ENCODE data around the gene RNF144A.

The RNF144A gene

DNA sequence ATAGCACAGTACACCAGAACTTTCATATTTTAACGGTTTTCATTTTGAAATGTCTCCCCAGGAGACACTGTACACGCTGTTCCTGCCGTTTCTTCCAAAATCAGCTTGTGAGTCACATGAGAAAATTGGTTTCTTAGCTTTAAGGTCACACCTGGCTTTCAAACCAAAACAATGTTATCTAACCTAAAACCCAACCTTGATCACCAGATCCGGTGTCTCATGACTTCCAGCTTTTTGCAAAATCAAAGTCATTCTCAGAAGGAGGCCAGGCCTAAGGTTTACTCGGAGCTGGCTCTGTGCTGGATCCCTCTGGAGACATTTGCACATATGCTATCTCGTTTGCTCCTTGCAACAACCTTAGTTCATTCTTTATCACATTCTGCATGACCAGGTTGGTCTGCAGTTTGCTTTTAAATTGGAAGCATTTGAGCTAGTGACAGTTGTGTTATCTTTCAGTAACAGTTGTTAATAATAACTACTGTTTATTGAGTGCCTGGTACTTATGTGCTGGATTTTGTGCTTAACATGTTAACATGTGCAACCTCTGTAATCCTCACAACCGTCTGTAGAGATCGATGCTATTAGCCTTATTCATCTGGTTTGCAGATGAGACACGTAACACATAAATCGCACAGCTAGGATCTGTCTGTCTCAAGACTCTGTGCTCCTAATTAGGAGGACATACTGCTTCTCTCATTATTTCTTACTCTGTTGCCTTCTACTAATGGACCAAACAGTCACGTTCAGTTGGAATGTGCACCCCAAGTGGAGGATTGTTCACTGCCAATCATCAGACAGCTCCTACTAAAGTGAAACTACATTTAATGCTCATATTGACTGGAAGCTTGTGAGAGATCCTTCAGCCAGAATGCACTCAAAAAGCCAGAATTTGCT lies 105.5 kb downstream of the RNF144A start:
- DNase-seq, result peak in 1 of 14 donors; percentile 69

DNA sequence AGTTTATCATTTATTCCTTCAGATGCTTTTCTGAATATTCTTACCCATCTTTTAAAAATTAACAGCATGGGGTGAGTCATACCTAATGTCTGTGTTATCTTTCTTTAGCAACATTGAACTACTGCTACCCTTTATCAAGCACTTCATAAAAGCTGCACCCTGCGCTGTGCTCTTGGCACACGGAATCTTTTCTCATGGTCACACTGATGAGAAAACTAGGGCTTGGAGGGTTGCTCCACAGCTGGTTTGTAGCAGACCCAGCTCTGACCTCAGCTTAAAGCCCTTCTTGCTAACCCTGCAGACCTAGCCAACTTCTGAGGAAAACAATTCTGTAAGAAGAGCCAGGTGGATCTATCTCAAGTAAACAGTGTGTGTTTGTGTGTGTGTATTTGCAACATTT lies 106.3 kb downstream of the RNF144A start:
- DNase-seq, result no peak

DNA sequence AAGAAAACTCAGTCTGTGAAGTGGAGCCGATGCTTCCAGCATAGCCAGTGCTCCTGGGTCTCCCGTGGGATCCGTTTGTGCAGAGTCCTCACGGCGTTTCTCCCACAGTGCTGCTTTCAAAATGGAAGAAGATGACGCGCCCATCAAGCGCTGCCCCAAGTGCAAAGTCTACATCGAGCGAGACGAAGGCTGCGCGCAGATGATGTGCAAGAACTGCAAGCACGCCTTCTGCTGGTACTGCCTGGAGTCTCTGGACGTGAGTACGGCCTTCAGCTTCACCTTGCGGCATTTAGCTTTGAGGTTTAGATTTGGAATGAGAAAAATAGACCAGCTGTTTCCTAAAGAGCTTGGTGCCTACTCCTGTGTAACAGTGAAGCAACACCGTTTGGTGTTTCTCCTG lies 107.0 kb downstream of the RNF144A start:
- no peak for DNase-seq

DNA sequence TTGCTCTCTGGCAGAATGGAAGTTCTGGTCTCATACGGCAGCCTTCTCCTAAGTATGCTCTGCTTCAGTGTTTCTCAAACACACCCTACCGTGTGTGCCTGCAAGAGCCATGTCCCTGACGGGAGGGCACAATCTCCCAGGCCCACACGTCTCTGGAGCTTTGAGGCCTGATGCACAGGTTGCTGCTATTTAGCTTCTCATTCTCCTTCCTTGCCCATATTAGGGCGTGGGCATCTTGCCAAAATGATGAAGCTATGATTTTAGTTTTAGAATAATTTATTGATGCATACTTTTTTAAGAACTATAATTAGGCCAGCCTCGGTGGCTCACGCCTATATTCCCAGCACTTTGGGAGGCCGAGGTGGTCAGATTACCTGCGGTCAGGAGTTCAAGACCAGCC lies 107.9 kb downstream of the RNF144A start:
- no peak for DNase-seq

DNA sequence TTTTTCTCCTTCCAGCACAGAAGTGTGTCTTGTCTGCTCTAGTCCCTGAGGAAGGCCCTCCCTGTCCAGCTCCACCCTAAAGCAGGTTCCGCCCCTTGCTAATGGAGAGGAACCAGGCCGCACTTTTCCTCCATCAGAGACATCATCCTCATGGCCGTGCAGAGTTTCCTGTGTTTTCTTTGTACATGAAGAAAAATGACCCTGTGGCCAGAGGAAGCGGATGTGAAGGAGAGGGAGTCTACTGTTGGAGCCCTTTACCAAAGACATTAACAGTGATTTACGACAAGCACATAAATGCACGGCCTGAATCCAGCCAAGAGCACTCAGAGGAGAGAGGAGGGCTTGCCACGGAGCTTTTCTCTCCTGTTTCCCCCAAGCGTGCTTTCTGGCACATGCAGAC lies 109.5 kb downstream of the RNF144A start:
- DNase-seq, result no peak

DNA sequence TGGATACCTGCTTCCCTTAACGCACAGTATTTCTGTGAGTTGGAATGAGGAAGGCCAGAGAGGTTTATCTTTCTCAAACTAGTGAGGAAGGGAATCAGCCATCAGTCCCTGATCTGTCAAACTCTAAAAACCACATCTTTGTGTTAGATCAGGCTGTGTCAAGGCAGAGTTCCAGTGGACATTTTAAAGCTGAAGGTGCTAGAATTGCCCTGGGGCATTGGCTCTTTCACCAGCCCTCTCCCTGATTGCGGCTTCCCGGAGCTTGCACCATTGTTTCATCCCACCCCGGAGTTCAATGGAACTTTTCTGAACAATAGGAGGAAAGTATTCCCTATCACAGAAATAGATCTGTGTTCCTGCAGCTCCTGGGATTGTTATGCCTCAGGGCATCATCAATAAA lies 110.2 kb downstream of the RNF144A start:
- no peak for DNase-seq

DNA sequence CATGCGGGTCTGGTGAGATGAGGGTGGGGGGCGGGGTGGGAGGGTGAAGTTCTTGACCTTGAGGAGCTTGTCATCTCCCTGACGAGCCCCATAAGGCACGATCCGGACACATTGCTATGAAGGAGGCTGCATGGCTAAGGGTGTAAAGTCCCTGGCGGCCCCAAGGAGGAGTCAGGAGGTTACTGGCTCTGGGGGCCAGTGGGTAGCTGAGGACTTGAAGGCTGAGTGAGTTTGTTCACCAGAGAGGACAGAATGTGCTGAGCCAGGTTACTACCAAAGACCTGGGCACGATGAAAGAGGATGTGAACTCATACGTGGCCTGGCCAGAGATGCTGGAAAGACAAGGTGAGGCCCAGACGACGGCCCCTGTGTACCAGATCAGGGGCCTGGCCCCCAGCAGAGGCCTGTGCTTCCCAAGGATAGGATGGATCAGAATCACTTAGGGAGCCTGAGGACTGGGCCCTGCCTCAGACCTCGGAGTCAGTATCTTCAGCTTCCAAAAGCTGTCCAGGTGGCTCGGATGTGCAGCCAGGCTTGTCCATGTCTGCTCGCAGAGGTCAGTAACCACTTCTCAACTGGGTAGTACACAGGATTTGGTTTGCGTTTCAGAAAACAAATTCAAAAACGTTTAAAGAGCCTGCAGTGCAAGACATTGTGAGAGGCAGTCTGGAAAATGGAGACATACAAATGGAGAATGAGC lies 110.9 kb downstream of the RNF144A start:
- DNase-seq, result peak in 1 of 14 donors; percentile 58

DNA sequence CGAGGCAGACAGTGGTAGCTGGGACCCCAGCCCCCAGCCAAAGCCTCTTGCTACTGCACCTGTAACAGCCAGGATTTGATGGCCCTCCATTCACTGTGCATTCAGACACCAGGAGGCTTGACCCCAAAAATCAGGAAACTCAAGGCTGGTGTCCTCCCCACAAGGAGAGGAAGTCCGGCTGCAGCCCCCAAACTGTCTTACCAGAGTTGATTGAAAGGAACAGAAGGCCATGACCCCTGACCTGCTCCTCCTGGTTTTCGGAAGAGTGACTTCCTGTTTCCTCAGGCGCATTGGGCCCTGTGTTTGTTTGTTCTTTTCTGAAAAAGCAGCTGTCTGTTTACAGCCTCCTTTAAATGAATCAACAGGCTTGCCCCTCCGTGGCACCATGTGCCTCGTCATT lies 111.6 kb downstream of the RNF144A start:
- DNase-seq, result no peak

DNA sequence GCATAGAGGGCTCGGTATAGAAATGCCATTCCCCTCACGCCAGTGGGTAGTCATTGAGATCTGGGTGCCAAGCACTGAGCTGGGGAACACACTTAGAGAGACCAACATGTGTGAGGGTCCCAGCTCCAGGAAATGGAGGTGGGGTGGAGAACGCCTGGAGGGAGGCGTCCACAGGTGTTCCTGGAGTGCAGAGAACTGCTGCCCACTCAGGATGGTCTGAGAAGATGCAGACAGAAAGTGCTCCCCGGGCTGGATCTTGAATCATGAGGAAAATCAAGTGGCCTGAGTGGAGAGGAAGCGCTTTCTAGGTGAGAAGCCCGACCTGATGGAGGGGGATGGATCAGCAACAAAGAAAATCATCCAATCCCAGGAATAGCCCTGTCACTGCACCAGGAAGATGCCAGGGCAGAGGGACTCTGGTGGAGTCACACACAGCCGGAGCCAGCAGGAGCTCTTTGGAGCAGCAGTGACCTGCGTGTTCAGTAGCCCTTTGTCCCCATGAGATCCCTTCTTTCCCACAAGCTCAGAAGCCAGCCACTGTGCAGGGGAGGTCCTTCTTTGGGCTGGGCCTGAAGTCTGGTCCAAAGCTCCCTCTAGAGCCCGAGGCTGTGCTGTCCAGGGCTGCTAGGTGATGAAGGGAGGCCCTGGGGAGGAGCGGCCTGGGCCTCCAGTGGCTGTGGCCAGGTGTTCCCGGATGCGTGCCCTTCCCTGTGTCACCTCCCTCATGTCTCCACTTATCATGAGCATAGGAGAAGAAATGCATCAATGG lies 112.3 kb downstream of the RNF144A start:
- peak in 2 of 14 donors; percentile 18 to 61 for DNase-seq

DNA sequence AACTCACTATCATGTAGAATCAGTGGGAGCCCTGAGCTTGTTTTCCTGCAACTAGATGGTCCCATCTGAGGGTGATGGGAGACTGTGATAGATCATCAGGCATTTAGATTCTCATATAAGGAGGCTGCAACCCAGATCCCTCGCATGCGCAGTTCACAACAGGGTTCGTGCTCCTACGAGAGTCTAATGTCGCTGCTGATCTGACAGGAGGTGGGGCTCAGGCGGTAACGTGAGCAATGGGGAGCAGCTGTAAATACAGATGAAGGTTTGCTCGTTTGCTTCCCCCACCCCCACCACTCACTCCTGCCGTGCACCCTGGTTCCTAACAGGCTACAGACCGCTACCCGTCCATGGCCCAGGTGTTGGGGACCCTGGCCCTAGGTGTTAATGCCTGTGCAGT lies 113.6 kb downstream of the RNF144A start:
- no peak for DNase-seq

DNA sequence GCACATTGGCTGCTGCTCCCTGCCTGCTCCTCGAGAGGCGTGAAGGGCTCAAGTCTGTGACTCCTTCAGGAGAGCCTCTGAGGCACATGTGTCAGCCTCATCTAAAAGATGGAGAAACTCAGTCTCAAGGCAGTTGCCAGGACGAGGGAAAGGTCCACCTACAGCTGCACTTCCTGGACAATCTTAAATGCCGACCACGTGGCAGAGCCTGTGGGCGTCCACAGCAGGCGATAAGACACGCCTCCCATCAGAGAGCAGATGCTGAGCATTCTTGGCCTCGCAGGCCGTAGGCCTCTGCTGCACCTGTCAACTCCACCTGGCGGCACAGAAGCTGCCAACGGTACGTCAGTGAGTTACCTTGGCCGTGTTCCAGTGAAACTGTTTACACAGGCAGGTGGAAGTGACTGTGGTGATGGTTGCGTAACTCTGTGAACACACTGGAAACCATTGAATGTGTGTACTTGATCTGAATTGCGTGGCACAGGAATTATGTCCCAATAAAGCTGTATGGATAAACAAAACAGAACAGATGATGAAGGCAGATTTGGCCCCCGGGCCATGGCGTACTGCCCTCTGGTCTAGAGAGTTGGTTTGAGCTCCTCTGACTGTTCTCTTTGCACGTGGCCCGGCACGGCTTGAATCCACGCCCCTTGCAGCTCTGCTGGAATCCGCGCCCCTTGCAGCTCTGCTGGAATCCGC lies 114.5 kb downstream of the RNF144A start:
- peak in 4 of 14 donors; percentile 8 to 97 (median 42) for DNase-seq

DNA sequence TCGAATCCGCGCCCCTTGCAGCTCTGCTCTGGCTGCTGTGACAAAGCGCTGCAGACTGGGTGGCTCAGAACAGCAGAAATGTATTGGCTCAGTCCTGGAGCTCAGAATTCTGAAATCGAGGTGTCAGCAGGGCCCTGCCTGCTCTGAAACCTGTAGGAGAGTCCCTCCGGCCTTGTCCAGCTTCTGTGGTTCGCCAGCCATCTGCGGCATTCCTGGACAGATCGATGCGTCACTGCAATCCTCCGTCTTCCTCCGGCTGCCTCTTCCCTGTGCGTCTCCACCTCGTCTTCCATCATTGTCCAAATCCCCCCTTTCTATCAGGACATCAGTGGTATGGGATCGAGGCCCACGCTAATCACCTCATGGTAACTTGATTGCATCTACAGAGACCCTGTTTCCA lies 115.2 kb downstream of the RNF144A start:
- DNase-seq, result no peak

DNA sequence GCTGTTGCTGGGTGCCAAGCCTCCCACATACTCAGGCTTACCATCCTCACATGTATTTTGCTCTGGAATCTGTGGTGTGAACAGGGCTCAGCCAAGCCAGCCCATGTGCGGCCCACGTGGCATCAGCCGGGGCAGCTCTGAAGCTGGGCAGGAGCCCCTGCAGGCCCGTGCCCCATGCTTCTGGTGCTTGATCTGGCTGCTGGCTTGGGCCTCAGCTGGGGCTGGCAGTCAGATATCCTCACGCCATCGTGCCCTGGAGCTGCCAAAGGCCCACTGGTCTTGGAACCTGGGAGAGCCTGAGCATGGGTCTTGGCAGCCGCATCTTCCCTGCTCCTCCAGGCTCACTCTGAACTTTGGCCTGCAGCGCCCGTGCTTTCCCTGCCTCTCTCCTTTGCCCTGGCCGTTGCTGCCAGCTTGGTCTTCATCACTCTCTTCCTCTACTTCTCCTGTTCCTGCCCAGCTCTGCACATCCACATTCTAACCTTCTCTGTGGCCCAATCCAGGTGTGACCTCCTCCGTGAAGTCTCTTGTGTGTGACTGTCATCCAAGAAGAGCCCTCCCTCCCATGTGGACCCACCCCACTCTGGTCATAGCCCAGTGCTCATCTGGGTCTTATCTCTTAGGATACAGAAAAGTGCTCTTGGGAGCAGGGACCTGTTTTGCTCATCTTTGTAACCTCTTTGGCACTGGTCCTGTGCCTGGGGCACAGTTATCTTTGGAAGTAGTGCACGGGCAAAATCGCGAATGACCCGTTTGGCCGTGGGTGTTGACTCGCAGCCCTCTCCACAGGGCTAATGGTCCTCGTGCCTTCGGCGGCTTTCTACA lies 116.1 kb downstream of the RNF144A start:
- no peak for DNase-seq

DNA sequence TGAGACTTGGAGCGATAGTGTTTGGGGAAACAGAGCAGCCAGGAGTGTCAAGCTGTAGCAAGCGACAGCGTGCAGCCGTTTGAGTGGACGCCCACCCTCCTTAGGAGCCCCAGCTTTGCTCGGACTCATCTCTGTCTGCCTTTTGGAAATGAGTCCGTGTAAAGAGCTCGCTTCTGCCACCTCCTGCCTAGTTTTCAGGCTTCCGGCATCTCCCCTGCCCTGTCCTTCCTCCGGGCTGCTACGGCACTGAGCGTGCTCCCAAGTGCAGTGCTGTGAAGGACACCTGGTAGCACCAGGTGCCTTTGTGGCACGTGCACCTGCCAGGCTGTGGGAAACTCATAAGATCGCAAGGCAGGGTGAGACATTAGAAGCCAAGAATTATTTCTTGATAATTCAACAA lies 117.1 kb downstream of the RNF144A start:
- no peak for DNase-seq

DNA sequence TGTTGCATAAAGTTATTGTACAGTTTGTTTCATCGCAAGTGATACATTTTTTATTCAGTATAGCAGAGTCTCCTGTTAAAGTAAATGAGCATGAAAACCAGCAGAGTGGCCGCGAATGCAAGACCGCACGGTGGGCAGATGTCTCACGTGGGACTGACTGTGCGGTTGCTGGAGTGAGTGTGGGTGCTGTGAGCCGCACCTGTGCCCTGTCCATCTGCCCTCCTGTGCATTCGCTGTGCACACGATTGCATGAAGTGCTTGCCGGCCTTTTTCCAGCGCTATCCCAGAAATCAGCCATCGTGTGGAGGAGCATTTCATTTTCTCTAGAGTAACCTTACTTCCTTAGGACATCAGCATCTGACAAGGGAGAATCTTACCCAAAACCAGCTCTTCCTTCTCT lies 118.7 kb downstream of the RNF144A start:
- no peak for DNase-seq

DNA sequence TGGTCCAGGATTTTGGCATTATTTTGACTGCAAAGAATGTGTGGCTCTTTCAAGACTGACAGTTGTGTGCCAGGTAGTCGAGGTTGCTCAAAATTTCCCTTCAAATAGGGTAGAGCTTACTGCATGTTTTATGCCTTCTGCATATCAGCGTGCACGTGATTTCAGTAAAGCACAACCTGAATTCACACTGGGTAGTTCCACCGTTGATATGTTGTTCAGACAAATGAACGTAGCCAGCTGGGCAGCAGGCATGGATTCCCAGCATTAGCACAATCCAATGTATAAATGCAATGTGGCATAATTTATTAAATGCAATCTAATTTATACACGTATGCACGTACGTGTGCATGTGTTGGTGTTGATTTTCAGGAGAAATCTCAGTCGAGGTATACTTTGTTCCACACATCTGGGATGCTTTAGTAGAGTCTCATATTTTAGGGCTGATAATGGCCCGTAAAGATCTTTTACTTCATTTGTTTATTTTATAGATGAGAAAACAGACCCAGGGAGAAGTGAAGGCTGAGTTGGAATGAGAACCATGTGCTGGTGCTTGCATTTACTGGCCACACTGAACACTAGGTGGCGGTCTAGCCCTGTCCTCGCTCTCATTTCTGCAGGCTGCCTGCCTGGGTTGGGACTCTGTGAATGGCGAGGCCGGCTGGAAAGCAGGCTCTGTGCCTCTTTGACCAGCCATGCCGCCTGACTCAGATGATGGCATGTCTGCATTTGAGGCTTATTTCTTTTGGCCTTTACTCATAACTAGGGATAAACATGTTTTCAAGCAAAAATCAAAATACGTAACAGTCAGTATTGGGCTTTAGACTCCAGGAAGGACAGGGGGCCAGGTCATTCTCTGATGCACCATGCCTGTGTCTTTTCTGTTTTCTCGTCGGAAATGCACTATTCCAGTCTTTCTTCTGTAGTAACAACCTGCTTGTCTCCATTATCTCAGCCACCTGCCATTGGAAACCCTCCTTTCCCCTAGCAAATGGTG lies 120.4 kb downstream of the RNF144A start:
- DNase-seq, result peak in 12 of 14 donors; percentile 36 to 71 (median 55)

DNA sequence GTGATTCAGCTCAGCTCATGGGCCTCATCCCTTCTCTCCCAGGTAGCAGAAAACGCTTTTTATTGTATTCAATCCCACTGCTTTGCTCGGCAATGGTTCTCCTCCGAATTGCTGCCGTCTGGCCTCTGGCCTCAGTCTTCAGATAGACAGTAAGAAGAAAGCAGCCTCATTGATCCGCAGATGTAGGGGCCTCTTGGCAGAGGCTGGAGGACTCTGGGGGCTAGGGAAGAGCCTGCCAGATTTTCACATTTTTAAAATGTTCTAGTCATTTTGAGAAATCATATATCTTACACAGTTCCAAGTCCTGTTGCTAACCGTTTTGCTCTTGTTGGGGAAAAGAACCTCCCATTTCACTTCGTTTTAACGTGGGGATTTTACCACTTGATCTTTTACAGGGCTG lies 123.3 kb downstream of the RNF144A start:
- no peak for DNase-seq

DNA sequence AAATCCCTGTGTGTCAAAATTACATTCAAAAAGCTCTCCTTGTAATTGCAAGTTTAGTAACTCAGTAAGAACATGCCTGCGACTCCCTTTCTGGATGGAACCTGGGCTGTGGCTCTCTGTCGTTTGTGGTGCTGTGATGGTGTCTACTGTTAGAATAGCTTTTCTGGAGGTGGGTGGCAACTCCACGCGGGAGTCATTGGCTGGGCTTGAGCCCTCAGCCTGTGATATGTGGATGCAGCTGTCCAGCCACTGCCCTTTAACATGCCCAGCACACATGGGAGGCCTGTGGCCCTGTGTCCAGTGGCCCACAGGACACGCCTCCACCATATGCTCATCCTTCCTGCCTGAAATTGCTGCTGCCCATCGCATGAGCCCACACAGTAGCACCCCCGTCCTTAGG lies 124.2 kb downstream of the RNF144A start:
- no peak for DNase-seq

DNA sequence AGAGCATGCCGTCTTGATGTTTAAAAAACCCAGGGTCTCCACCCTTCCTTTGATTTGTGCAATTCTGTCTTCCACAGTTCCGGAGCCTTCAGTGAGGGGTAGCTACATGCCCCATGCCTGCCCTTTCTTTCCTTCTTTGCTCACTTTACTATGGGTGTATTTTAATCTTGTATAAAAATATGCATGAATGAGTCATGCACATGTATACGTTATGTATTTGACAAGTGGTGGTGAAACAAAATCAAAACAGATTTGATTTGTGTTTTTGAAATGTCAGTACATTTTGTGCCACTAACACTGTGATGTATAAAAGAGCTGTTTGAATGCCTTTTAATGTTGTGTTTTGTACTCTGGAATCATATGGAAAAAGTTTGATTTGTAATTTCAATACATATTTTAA lies 126.5 kb downstream of the RNF144A start:
- no peak for DNase-seq
